Keratinocyte (primary cell): Measurements from ENCODE around the gene NR2C1.

Source experiments
- CTCF ChIP-seq, 3 experiments: IDR thresholded peaks in 1 of 3; conservative IDR thresholded peaks in 1 of 3; optimal IDR thresholded peaks in 1 of 3; 2 replicates in 2 of 3; 3 replicates in 1 of 3; pipeline versions ENCODE3 to v1.5.1; 2011; ENCODE audit warnings: low read length in 3 of 3, mild to moderate bottlenecking in 3 of 3, moderate library complexity in 2 of 3, control low read depth in 1 of 3, inconsistent platforms in 1 of 3; ENCODE audit not compliant: insufficient read depth in 2 of 3; ENCODE audit errors: extremely low read depth in 1 of 3
- EZH2 ChIP-seq: IDR thresholded peaks from one replicate; pipeline ENCODE4 v1.6.1; 2012; ENCODE audit warnings: inconsistent platforms, mild to moderate bottlenecking, low read length, moderate library complexity

GRCh38 chr12:95034750-95035149 is 38.7 kb downstream of the NR2C1 start:
- TF ChIP-seq CTCF (optimal IDR thresholded peaks at IDR 0.05 in 1 of 3, IDR thresholded peaks at IDR 0.05 in 1 of 3, conservative IDR thresholded peaks at IDR 0.05 in 1 of 3; ENCODE audit: extremely low read depth in 1 of 3, insufficient read depth in 2 of 3, low read length in 3 of 3) (no peak), EZH2 (no peak)
